ENCODE results near the gene GALNT18.

GALNT18 gene

DNA sequence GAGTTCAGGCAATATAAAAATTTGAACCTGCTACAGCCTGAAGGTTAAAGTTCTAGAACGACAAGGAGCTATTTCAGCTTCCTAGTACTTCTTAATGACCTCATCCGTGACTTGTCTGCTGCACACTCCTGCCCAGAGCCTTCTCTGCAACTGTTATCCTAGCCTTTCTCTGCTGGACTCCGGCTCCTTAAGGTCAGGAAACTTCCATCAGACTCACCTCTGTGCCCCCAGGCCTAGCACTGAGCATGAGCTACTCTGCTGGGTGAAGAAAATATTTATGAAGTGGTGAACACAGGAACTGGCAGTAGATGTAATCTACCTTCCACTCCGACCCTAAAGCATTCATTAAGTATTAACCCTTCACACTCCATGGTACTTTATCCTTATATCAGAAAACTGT, 287.2 kb downstream of the GALNT18 start:
- no peak for DNase-seq

DNA sequence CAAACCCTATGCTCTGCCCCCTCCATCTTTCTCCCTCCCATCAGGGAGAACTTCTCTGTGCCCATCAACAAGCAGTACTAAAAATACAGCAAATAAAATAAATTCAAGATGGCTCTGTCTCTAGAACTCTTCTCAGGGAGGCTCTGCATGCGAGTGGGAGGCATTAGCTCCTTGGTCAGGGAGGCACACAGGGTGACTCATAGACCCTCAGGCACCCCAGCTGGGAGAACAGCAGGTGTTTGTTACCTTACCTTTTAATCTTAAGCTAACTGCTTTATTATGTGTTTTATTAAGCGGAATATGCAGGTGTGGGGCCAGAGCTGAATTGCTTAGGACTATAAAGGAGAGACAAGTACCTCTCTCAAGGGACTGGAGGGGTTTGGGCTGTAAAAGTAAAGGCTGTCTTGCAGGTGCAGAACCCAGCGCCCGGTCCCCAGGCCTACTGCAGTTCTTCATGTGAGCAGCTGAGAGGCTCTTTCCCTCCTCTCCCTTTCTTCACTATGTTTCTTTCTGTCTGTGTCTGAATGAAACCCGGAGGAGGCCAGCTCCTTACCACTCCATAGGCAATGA, 289.6 kb downstream of the GALNT18 start:
- peak; percentile 29 for DNase-seq

- no peak for DNase-seq
Observed at GRCh38 chr11:11329062-11329806, 292.6 kb downstream of the GALNT18 start.

DNA sequence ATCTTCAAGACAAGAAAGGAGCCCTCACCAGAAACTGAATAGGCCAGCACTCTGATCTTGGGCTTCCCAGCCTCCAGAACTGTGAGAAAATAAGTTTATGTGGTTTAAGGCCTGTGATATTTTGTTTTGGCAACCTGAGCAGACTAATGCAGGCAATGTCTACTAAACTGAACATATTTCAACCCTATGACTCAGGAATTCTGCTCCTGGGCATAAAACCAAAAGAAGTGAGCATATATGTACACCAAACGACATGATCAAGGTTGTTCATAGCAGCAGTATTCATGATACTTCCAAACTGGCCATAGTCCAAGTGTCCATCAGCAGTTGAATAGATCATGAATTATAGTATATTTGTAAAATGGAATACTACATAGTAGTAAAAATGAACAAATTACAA, 297.7 kb downstream of the GALNT18 start:
- peak; percentile 31 for DNase-seq

- no peak for DNase-seq
Observed at GRCh38 chr11:11322101-11322500, 299.7 kb downstream of the GALNT18 start.

DNA sequence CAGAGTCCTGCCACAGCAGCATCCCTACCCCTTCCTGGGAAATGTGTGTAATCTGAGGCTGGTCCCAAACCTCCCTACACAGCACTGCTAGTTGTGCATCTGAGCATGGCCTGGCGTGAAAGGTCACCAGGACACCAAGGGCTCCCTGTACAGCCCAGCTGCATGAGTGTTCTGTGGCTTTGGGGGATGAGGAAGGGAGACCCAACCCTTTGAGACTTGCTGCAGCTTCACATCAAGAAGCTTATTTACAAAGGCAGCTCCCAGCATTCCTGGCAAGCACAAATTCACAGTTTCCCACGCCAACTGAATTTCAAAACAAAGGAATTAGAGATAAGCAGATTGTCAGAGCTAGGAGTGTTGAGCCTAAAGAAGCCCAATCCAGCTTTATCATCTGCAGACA, 301.0 kb downstream of the GALNT18 start:
- DNase-seq: no peak

GRCh38 chr11:11318961-11319360, 302.8 kb downstream of the GALNT18 start:
- no peak for DNase-seq

DNA sequence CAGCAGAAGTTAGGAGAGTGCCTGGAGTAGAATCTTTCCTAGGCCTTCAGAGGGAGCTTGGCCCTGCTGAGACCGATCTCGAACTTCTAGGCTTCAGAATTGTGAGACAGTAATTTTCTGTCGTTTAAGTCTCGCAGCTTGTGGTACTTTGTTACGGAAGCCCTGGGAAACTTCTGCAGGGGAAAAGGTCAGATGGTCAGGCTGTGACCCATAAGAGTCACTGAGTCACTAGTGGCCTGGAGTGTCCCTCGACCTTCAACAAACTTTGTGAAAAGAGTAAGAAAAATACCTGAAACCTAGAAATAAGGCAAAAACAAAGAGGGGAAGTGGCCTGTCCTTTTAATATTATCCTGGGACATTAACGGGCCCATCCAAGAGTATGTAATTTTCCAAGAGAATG, 303.3 kb downstream of the GALNT18 start:
- DNase-seq: no peak

DNA sequence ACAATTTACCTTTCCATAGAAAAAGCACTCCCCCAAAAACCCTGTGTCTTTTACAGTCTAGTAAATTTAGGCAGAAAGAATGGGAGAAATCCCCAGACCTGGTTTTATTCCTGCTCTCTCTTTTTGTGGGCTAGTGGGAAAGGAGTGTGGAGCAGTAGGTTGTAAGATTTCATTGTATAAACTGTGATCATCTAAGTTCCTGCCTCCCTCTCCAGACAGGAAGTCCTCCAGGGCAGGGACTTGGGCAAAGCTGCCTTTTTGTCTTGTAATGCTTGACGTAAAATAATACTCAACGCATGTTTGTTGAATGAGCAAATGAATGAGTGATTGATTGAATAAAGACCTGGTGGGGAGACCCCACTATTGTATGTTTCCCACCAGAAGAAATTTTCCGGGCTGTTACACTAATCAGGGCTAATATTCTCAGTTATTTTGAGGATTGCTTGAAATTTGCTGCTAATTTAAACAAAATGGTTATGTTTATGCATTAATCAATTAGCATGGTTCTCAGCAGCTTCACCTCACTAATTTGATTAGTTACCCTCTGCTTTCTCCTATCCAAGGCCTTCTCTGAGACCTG, 305.1 kb downstream of the GALNT18 start:
- DNase-seq: no peak

GRCh38 chr11:11313902-11314692, 307.7 kb downstream of the GALNT18 start:
- no peak for DNase-seq

GRCh38 chr11:11313426-11313825, 308.4 kb downstream of the GALNT18 start:
- DNase-seq: peak; percentile 68

- DNase-seq: no peak
Observed at GRCh38 chr11:11312738-11313137, 309.1 kb downstream of the GALNT18 start.

DNA sequence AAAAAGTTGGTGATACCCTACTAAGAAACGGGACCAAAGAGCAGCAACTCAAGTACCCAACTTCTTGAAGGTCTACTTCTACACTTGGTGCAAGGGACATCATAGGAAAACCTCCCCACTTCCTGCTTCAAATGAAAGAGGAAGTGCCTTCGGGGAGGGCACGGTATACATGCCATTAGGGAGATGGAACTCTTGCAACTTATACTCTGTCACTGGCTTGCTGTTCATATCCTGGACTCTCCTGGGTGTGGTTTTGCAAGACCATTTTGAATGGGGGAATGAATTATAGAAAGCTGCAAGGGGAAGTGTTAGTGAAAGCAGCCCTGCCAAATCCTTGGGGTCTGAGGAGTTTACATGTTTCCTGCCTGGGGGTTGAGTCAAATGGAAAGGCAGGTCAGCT, 310.6 kb downstream of the GALNT18 start:
- DNase-seq: no peak

DNA sequence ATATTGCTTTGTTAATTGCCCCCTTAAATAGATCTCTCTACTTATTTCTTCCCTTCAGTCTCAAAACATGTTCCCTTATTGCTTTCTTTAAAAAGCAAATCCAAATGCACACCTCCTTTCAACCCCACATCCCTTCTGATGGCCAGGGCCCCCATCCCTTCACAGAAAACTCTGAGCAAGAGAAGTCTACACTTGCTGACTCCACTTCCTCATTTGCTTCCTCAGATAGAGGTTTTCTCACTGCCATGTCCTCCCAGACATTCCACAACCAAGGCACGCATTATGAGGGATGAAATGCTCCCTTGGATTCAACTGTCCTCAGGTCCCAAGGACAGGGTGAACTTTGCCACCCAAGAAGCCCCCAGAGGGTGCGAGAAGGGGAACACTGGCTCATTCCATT, 311.9 kb downstream of the GALNT18 start:
- DNase-seq: no peak

- no peak for DNase-seq
Observed at GRCh38 chr11:11308249-11308648, 313.6 kb downstream of the GALNT18 start.

- DNase-seq: peak; percentile 20
Observed at GRCh38 chr11:11306855-11307254, 314.9 kb downstream of the GALNT18 start.

- DNase-seq: no peak
Observed at GRCh38 chr11:11304550-11304949, 317.3 kb downstream of the GALNT18 start.

GRCh38 chr11:11302565-11302964, 319.2 kb downstream of the GALNT18 start:
- no peak for DNase-seq

GRCh38 chr11:11301212-11301611, 320.6 kb downstream of the GALNT18 start:
- DNase-seq: no peak

DNA sequence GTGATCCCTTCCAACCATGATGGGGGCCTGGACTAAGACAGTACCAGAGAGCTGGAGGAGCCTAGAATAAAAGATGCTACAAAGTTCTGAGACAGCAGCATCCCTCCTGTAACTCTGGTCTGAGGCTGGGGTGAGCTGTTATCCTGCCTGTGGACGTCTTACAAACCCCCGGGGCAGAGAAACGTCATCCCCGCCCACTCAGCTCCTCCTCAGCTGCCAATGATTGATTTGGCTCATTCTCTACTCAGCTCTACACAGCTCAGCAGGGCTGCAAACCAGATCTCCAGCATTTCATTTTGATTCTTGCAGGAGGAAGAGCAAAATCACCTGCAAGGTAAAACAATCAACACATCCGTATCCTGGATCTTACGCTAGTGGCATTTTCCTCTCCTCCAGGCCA, 324.2 kb downstream of the GALNT18 start:
- no peak for DNase-seq

DNA sequence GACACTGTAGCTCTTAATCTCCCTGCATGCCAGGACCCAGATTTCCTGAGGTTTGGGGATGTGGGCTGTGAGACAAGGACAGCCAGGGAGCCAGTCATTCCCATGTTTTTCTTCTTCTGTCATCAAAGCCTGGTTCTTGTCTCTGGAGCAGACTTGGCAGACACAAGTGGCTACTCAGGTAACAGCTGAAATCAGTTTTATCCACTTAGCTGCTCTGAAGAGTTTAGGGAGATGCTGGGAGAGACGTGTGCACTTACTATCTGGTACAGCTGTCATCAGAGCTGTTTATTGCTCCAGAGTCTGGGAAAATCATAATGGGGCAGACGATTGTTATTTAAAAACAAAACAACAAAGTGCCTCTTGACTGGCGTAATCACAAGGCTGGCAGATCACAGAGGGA, 325.4 kb downstream of the GALNT18 start:
- DNase-seq: no peak

- DNase-seq: no peak
Observed at GRCh38 chr11:11294551-11294855, 327.3 kb downstream of the GALNT18 start.

DNA sequence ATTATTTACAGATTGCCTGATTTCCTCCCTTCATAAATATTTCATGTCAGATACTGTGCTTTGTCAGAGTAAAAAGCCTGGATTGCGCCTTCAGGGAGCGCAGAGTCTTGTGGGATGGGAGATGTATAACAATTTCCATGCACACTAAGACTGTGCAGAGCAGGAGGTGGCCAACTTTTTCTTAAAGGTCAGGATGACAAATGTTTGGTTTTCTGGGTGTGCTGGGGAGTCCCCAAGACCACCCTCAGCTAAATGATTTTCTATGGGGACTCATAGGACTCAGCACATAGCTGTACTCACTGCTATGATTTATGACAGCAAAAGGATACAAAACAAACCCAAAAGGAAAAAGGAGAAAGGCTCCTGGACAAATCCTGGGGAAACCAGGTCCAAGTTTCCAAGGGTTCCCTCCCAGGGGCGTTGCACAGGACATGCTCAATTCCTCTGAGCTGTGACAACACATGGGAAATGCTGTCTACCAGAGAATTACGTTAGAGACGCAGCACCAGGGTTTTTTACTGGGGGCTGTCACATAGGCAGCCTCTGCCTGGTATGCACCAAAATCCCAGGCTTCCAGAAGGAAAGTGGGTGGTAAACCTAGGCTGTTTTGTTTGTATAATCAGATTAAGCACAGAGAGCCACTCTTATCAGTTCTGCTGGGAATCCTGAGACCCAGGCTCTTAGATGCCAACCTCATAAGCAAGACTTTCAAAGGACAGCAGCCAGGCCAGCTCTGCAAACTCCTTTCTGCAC, 327.8 kb downstream of the GALNT18 start:
- no peak for DNase-seq

Data from NCI-H226 (cell line).